ENCODE measurements around the gene CAVIN1. TPM values are rescaled to one million over a fixed set of nuclear protein-coding genes. Genes with fewer than 3 reads are reported as not detected.
A peak's percentile ranks its signal among the peaks of the same experiment; 100 is the strongest.
"Not testable (repeated sequence)": the region's sequence is repeated elsewhere in the genome, so short reads cannot be mapped to it uniquely, and the experiment has no call there.

The CAVIN1 gene
- total RNA-seq, 1 donor from 2014 or later, result 205 TPM

DNA sequence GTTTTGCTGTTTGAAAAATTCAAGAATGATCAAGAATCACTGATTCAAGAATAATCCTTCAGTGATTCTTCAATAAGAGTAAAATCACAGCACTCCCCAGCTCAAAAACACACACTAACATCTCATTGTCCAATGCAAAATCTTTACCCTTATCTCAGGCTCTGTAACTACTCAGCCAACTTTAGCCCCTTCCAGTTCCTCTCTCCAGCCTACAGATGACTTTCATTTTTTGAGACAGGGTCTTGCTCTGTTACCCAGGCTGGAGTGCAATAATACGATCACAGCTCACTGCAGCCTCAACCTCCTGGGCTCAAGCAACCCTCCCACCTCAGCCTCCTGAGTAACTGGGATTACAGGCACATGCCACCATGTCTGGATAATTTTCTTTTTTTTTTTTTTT, 59.8 kb downstream of the CAVIN1 start:
- no peak overlapping the region for H3K4me3 ChIP-seq
- no peak for DNase-seq
- H3K27me3 ChIP-seq (ENCODE audit: low read depth), result no peaks in the 10 kb centered on the region
- H3K9me3 ChIP-seq (replicated peaks), result no peaks in the 10 kb centered on the region
- H3K4me1 ChIP-seq, result peaks cover 100% of the 10 kb centered on the region
- intact Hi-C loops (cut with micrococcal nuclease), result no loop called here
- H3K27ac ChIP-seq (replicated peaks), result peak overlapping the region; percentile 75
- TF ChIP-seq, protein P1, sequence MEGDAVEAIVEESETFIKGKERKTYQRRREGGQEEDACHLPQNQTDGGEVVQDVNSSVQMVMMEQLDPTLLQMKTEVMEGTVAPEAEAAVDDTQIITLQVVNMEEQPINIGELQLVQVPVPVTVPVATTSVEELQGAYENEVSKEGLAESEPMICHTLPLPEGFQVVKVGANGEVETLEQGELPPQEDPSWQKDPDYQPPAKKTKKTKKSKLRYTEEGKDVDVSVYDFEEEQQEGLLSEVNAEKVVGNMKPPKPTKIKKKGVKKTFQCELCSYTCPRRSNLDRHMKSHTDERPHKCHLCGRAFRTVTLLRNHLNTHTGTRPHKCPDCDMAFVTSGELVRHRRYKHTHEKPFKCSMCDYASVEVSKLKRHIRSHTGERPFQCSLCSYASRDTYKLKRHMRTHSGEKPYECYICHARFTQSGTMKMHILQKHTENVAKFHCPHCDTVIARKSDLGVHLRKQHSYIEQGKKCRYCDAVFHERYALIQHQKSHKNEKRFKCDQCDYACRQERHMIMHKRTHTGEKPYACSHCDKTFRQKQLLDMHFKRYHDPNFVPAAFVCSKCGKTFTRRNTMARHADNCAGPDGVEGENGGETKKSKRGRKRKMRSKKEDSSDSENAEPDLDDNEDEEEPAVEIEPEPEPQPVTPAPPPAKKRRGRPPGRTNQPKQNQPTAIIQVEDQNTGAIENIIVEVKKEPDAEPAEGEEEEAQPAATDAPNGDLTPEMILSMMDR (IDR thresholded peaks at IDR 0.05; ENCODE audit: borderline replicate concordance), result no peak
- no peaks in the 10 kb centered on the region for H3K36me3 ChIP-seq

DNA sequence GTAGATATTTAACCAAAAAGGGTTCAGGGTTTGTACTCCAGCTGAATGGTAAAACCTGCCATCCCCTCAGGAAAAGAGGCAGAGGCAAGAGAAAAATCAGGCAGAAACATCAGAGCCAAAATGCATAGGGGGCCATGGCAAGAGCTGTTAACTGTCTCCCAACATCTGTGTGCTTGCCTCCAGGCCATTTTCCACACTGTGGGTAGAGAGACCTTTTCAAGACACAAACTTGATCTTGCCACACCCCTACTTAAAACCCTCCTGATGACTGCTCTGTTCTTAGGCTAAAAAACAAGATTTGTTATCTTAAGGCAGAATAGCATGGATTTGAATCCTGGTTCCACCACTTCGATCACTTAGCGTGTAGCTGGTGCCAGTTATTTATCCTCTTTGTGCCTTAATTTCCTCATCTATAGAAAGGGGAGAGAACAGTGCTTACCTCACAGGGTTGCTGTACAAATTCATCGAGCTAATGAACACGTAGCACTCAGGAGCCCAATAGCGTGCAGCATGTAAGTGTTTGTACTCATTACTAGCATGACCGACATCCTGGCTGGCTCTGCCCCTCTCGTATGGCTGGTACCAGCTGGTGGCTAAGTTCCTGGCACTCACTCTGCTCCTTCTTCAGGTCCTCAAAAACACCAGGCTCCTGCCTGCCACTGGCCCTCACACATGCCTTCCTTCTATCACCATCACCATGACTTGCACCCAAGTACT, 60.7 kb downstream of the CAVIN1 start:
- no peaks in the 10 kb centered on the region for H3K27me3 ChIP-seq (ENCODE audit: low read depth)
- H3K9me3 ChIP-seq (replicated peaks), result no peaks in the 10 kb centered on the region
- peak; percentile 36 for DNase-seq
- peak overlapping the region; percentile 75 for H3K27ac ChIP-seq (replicated peaks)
- no peak overlapping the region for H3K4me3 ChIP-seq
- TF ChIP-seq, protein P1 (IDR thresholded peaks at IDR 0.05; ENCODE audit: borderline replicate concordance), result no peak
- no peaks in the 10 kb centered on the region for H3K36me3 ChIP-seq
- peaks cover 98% of the 10 kb centered on the region for H3K4me1 ChIP-seq
- intact Hi-C loops (cut with micrococcal nuclease), result no loop called here

DNA sequence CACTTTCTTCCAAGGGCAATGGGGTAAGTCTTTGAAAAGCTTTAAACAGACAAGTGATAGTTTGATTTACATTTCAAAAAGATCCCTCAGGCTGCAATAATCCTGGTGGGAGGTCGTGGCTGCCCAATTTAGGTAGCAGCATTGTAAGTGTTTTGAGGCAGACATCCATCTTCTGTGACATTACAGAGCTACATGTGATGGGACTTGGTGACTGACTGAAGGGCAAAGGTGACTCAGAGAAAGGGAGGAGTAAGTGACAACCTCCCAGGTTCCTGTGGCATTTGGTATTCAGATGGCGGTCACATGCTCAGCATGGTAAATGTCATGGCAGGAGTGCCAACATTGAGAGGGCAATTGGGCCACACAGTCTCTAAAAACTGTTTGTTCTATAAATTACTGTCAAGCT, 61.3 kb downstream of the CAVIN1 start:
- no peaks in the 10 kb centered on the region for H3K9me3 ChIP-seq (replicated peaks)
- H3K4me1 ChIP-seq, result peaks cover 98% of the 10 kb centered on the region

DNA sequence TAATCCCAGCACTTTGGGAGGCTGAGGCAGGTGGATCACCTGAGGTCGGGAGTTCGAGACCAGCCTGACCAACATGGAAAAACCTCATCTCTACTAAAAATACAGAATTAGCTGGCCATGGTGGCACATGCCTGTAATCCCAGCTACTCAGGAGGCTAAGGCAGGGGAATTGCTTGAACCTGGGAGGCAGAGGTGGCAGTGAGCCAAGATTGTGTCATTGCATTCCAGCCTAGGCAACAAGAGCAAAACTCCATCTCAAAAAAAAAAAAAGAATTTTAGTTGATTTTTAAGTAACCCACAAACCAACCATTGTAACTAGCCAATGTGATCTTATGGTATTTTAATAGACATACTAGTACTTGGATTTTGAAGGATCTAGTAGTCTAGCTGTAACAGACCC, 62.7 kb downstream of the CAVIN1 start:
- H3K4me3 ChIP-seq; H3K36me3 ChIP-seq; H3K9me3 ChIP-seq (replicated peaks); H3K27me3 ChIP-seq (ENCODE audit: low read depth); intact Hi-C loops (cut with micrococcal nuclease): not testable (repeated sequence)
- peak; percentile 33 for DNase-seq
- peak overlapping the region; percentile 75 for H3K27ac ChIP-seq (replicated peaks)
- peaks cover 98% of the 10 kb centered on the region for H3K4me1 ChIP-seq

More for the DNA sequence above, 61.3 kb downstream of the CAVIN1 start:
- intact Hi-C loops (cut with micrococcal nuclease), result no loop called here
- Histone ChIP-seq H3K27ac (replicated peaks) (peak overlapping the region; percentile 75), H3K4me3 (no peak overlapping the region), H3K27me3 (ENCODE audit: low read depth) (no peaks in the 10 kb centered on the region), H3K36me3 (no peaks in the 10 kb centered on the region)
- DNase-seq, result no peak
- TF ChIP-seq, protein P1 (IDR thresholded peaks at IDR 0.05; ENCODE audit: borderline replicate concordance), result no peak

DNA sequence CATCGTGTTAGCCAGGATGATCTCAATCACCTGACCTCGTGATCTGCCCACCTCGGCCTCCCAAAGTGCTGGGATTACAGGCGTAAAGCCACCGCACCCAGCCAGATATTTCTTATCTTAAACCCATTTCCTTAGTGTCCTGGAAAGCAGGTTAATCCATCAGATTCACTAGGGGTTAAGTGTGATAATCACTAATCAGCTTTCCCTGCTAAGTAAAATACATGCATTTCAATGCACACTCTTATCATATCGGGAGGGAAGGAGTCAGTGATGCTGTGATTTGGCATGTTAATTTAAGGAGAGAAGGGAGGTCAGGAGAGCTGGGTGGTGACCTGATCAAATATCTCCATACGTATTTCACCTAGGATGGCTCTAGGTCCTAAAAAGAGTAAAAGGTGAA, 63.9 kb downstream of the CAVIN1 start:
- peaks cover 98% of the 10 kb centered on the region for H3K4me1 ChIP-seq
- H3K27ac ChIP-seq (replicated peaks), result no peak overlapping the region
- H3K36me3 ChIP-seq, result no peaks in the 10 kb centered on the region
- no peaks in the 10 kb centered on the region for H3K27me3 ChIP-seq (ENCODE audit: low read depth)
- TF ChIP-seq, protein P1 (IDR thresholded peaks at IDR 0.05; ENCODE audit: borderline replicate concordance), result no peak
- intact Hi-C loops (cut with micrococcal nuclease), result no loop called here
- DNase-seq, result no peak
- H3K4me3 ChIP-seq, result no peak overlapping the region
- no peaks in the 10 kb centered on the region for H3K9me3 ChIP-seq (replicated peaks)

DNA sequence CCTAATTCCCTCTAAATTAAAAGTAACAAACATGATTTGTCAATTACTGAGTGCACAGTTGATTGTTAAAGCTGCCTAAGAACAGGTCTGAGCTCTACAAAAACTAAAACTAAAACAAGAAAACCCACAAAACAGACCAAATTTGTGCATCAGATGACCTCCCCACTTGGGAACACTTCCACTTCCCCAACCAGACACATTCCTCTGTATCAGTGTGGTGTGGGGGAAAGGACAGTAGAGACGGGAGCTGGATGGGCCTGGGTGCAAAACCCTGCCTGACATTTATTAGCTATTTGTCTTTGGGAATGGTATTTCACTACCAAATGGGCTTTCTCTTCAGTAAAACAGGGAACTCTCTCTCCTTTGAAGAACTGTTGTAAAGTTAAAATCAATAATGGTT, 64.6 kb downstream of the CAVIN1 start:
- TF ChIP-seq, protein P1 (IDR thresholded peaks at IDR 0.05; ENCODE audit: borderline replicate concordance), result no peak
- no peaks in the 10 kb centered on the region for H3K36me3 ChIP-seq
- peaks cover 98% of the 10 kb centered on the region for H3K4me1 ChIP-seq
- no peaks in the 10 kb centered on the region for H3K9me3 ChIP-seq (replicated peaks)
- no peak for DNase-seq
- intact Hi-C loops (cut with micrococcal nuclease), result no loop called here
- H3K4me3 ChIP-seq, result no peak overlapping the region
- H3K27ac ChIP-seq (replicated peaks), result no peak overlapping the region
- no peaks in the 10 kb centered on the region for H3K27me3 ChIP-seq (ENCODE audit: low read depth)
